ENCODE measurements around the gene FNDC3B. TPM values are rescaled to one million over a fixed set of nuclear protein-coding genes. Genes with fewer than 3 reads are reported as not detected.
A peak's percentile ranks its signal among the peaks of the same experiment; 100 is the strongest.

FNDC3B gene
- total RNA-seq, 2 donors from 2014 or later: 80.6 to 107 TPM

DNA sequence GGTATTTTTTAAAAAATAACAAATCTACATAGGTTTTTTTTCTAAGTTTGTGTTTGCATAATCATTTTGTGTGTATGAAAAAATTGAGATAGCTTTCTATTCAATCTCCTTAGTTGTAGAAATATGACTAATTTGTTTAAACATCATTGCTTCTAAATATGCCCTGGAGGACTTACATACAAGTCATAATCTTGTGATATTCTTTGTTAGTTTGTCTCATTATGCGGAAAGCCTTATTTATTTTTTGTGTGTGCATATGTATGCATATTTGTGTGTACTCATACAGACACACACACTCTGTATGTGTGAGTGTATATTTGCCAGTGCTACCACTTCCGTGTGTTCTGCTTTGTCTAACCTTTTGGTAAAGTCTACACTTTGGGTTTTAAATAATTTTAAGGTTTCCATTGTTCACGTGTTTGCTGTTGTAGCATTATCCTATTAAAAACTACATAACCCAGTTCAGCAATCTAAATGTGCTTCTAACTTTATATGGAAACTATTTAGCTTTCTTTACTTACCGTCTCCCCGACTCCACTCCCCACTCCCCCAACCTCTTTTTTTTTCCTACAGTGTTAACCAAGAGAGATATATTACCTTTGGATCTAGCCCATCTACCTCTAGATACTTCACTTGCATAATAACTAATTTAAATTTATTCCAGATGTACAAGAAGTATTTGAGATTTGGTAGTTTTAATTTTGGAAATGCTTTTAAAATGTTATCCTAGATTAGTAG is 111.7 kb downstream of the FNDC3B start:
- Mint-ChIP-seq H3K4me1 (peaks cover 63% of the 10 kb centered on the region), H3K27me3 (ENCODE audit: insufficient read depth) (no peaks in the 10 kb centered on the region), H3K9me3 (no peaks in the 10 kb centered on the region), H3K27ac (no peak overlapping the region), H3K4me3 (no peak overlapping the region), H3K36me3 (ENCODE audit: low read depth) (peaks cover 8% of the 10 kb centered on the region)
- WGBS, 2 experiments (ENCODE audit: insufficient coverage in 1 of 2, insufficient read length in 1 of 2): 75 to 78% methylated on average over 4 to 5 of the region's 5 CpGs
- Histone ChIP-seq H3K9me3 (ENCODE audit: control insufficient read depth, low read length) (no peaks in the 10 kb centered on the region), H3K4me1 (ENCODE audit: control insufficient read depth, insufficient read depth, low read length) (peaks cover 20% of the 10 kb centered on the region), H3K27ac (ENCODE audit: low read depth, low read length) (no peak overlapping the region), H3K9ac (ENCODE audit: extremely low read depth, low read length, poor library complexity, severe bottlenecking) (no peak overlapping the region), H3K4me3 (ENCODE audit: low read length) (no peak overlapping the region), H3K27me3 (ENCODE audit: control insufficient read depth, insufficient read depth, low read length, poor library complexity, severe bottlenecking) (no peaks in the 10 kb centered on the region), H3K36me3 (ENCODE audit: control insufficient read depth, insufficient read depth, low read length) (peaks cover 20% of the 10 kb centered on the region)
- TF ChIP-seq, protein P1, sequence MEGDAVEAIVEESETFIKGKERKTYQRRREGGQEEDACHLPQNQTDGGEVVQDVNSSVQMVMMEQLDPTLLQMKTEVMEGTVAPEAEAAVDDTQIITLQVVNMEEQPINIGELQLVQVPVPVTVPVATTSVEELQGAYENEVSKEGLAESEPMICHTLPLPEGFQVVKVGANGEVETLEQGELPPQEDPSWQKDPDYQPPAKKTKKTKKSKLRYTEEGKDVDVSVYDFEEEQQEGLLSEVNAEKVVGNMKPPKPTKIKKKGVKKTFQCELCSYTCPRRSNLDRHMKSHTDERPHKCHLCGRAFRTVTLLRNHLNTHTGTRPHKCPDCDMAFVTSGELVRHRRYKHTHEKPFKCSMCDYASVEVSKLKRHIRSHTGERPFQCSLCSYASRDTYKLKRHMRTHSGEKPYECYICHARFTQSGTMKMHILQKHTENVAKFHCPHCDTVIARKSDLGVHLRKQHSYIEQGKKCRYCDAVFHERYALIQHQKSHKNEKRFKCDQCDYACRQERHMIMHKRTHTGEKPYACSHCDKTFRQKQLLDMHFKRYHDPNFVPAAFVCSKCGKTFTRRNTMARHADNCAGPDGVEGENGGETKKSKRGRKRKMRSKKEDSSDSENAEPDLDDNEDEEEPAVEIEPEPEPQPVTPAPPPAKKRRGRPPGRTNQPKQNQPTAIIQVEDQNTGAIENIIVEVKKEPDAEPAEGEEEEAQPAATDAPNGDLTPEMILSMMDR (conservative IDR thresholded peaks at IDR 0.05): no peak
- no peak for DNase-seq

DNA sequence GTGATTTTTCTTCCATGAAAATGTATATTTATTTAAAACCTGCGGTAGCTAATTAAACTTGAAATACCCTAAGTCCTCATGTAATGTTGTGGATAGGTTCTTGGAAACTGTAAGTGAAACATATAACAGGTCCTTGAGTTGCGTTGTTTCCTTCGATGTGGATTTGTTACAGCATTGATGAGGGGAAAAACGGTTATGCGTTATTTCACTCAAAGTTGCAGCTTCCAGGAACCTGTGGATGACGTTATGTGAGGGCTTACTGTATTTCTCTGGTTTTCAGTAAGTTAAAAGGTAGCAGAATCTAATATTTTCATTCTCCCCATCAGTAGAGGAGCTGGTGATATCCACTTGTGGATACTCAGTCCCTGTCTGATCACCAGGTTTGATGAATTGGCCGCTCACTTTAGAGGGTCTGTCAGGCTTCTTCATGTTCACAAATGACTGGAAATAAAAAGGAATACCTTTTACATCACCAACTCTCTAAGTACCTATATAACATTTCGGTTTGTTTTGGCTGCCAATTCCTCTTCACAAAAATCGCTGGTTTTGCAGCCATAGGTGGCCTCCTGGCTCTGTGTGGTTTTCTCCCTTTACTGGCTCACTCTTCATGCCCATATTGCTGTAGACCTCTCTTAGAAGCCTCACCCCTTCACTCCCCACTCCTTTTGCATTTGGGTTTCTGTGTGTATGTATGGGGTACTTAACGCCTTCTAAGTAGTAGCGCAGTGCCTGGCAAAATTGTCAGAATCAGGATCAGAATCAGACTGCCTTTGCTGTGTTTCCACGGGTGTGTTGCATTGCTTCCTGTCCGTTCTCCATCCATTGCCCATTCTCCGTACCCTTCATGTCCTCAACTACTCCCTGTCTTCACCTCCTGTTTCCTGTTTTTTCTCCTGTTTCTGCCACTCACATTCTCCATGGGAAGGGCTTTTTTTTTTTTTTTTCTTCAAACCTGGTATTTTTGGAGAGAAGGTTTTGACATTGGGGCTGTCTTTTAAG is 112.6 kb downstream of the FNDC3B start:
- WGBS, 2 experiments (ENCODE audit: insufficient coverage in 1 of 2, insufficient read length in 1 of 2): 86 to 93% methylated on average over 11 to 14 of the region's 14 CpGs
- peaks cover 66% of the 10 kb centered on the region for H3K4me1 Mint-ChIP-seq
- Histone ChIP-seq H3K27me3 (ENCODE audit: control insufficient read depth, insufficient read depth, low read length, poor library complexity, severe bottlenecking) (no peaks in the 10 kb centered on the region), H3K9ac (ENCODE audit: extremely low read depth, low read length, poor library complexity, severe bottlenecking) (no peak overlapping the region), H3K4me1 (ENCODE audit: control insufficient read depth, insufficient read depth, low read length) (peaks cover 23% of the 10 kb centered on the region), H3K9me3 (ENCODE audit: control insufficient read depth, low read length) (no peaks in the 10 kb centered on the region), H3K27ac (ENCODE audit: low read depth, low read length) (peak overlapping the region; percentile 72), H3K36me3 (ENCODE audit: control insufficient read depth, insufficient read depth, low read length) (peaks cover 20% of the 10 kb centered on the region), H3K4me3 (ENCODE audit: low read length) (no peak overlapping the region)
- no peak overlapping the region for H3K4me3 Mint-ChIP-seq
- no peaks in the 10 kb centered on the region for H3K9me3 Mint-ChIP-seq
- no peak for DNase-seq
- peaks cover 7% of the 10 kb centered on the region for H3K36me3 Mint-ChIP-seq (ENCODE audit: low read depth)
- TF ChIP-seq, protein P1 (conservative IDR thresholded peaks at IDR 0.05): no peak
- H3K27me3 Mint-ChIP-seq (ENCODE audit: insufficient read depth): no peaks in the 10 kb centered on the region
- no peak overlapping the region for H3K27ac Mint-ChIP-seq

DNA sequence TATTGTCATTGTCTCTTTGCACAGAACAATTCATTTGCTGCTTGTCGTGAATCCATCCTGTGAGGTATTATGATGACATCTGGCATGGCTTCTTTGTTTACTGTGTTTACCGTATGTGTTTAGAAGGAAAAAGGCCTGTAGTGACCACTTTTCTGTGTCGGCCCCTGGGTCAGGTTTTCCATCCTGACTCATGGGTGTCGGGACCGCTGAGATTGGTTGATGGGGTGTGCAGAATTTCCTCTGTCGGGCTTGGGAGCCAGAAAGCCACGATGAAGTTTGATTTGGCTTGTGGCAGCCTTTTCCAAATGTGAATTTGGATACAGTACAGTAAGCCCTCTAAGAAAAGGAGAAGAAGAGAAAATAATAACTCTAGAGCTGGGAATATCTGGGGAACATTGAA is 113.5 kb downstream of the FNDC3B start:
- Histone ChIP-seq H3K4me1 (ENCODE audit: control insufficient read depth, insufficient read depth, low read length) (peaks cover 23% of the 10 kb centered on the region), H3K4me3 (ENCODE audit: low read length) (no peak overlapping the region), H3K27me3 (ENCODE audit: control insufficient read depth, insufficient read depth, low read length, poor library complexity, severe bottlenecking) (no peaks in the 10 kb centered on the region), H3K27ac (ENCODE audit: low read depth, low read length) (peak overlapping the region; percentile 72), H3K9ac (ENCODE audit: extremely low read depth, low read length, poor library complexity, severe bottlenecking) (no peak overlapping the region), H3K36me3 (ENCODE audit: control insufficient read depth, insufficient read depth, low read length) (peaks cover 29% of the 10 kb centered on the region), H3K9me3 (ENCODE audit: control insufficient read depth, low read length) (no peaks in the 10 kb centered on the region)
- Mint-ChIP-seq H3K36me3 (ENCODE audit: low read depth) (peaks cover 8% of the 10 kb centered on the region), H3K4me3 (no peak overlapping the region), H3K27ac (peak overlapping the region; percentile 77), H3K4me1 (peaks cover 66% of the 10 kb centered on the region), H3K9me3 (no peaks in the 10 kb centered on the region), H3K27me3 (ENCODE audit: insufficient read depth) (no peaks in the 10 kb centered on the region)
- no peak for DNase-seq
- TF ChIP-seq, protein P1 (conservative IDR thresholded peaks at IDR 0.05): no peak
- 89 to 91% methylated on average over 5 to 7 of the region's 7 CpGs for WGBS, 2 experiments (ENCODE audit: insufficient coverage in 1 of 2, insufficient read length in 1 of 2)

All from endodermal cell (in vitro differentiated cells).